Lower lobe of right lung (tissue), 2 donors: ENCODE measurements around the gene RSPH10B2. TPM values are rescaled to one million over a fixed set of nuclear protein-coding genes. Genes with fewer than 3 reads are reported as not detected.
A peak's percentile ranks its signal among the peaks of the same experiment; 100 is the strongest.
"Not testable (repeated sequence)": the region's sequence is repeated elsewhere in the genome, so short reads cannot be mapped to it uniquely, and the experiment has no call there.

Experiments
- ATAC-seq, 2 donors: fragments of 200-7000 bp; cut with Tn5 transposase; one replicate each; pipeline ENCODE4 v1.9.1; 2020 to 2022; ENCODE audit warnings: mild to moderate bottlenecking in 2 of 2, moderate library complexity in 2 of 2
- DNase-seq: peaks from one replicate; pipeline ENCODE4 v3.0.0-alpha.2; 2020
- H3K27ac ChIP-seq: fragments of 200-600 bp; one replicate; pipeline ENCODE4 v1.8.0; 2022
- H3K27me3 ChIP-seq: fragments of 200-600 bp; one replicate; pipeline ENCODE4 v1.8.0; 2022; ENCODE audit warnings: low read depth
- H3K36me3 ChIP-seq: fragments of 200-600 bp; one replicate; pipeline ENCODE4 v1.8.0; 2022; ENCODE audit warnings: mild to moderate bottlenecking
- H3K4me1 ChIP-seq: fragments of 200-600 bp; one replicate; pipeline ENCODE4 v1.8.0; 2022
- H3K4me3 ChIP-seq: fragments of 200-600 bp; one replicate; pipeline ENCODE4 v1.8.0; 2022; ENCODE audit warnings: mild to moderate bottlenecking
- H3K9me3 ChIP-seq: fragments of 200-600 bp; one replicate; pipeline ENCODE4 v1.8.0; 2022
- intact Hi-C: fragments of 100-400 bp; cut with DNase I; formaldehyde crosslinking; loops from one replicate; pipeline ENCODE4 v1.11.0; 2022
- long read RNA-seq: library from polyadenylated mRNA; unstranded; transcript quantifications from one replicate; pipeline ENCODE4 v2.0.0, GENCODE V29; 2021
- total RNA-seq: library from RNA; stranded (reverse); fragmentation: NEBNext Ultra II Directional; extraction: Animal tissue kit (Norgen Biotek cat#: 25700); gene quantifications from one replicate; pipeline ENCODE4 v1.2.1, GENCODE V29; 2021
- TF ChIP-seq, protein P1 (sequence below): fragments of 200-600 bp; IDR thresholded peaks from one replicate; pipeline ENCODE4 v1.8.0; 2022; ENCODE audit warnings: antibody characterized with exemption, mild to moderate bottlenecking
- donor health status: DM: no; HTN: yes; CAD: no; lungs with severe emphysema.

Gene RSPH10B2
- 4.8 TPM for total RNA-seq
- long read RNA-seq, partial matches to known transcripts, result 0 of 4 reads
- long read RNA-seq, other reads (novel, unspliced or antisense), result 4 of 4 reads

GRCh38 chr7:6753964-6754363 is at the start of gene RSPH10B2:
Gene RSPH10B2, plus strand, starts transcription at chr7:6754103. Its CDS starts 3,575 bp downstream, at chr7:6757678.
- H3K4me3 ChIP-seq, intact Hi-C loops, DNase-seq, H3K9me3 ChIP-seq, H3K4me1 ChIP-seq, H3K27ac ChIP-seq, H3K36me3 ChIP-seq, H3K27me3 ChIP-seq: not testable (repeated sequence)
- peak; percentile 61 to 67 for ATAC-seq

- Histone ChIP-seq H3K9me3 (peaks cover 5% of the 10 kb centered on the region), H3K4me1 (peaks cover 32% of the 10 kb centered on the region), H3K27me3 (no peaks in the 10 kb centered on the region), H3K36me3 (peaks cover 28% of the 10 kb centered on the region), H3K27ac (peak overlapping the region; percentile 91), H3K4me3 (peak overlapping the region; percentile 88)
- TF ChIP-seq, protein P1, sequence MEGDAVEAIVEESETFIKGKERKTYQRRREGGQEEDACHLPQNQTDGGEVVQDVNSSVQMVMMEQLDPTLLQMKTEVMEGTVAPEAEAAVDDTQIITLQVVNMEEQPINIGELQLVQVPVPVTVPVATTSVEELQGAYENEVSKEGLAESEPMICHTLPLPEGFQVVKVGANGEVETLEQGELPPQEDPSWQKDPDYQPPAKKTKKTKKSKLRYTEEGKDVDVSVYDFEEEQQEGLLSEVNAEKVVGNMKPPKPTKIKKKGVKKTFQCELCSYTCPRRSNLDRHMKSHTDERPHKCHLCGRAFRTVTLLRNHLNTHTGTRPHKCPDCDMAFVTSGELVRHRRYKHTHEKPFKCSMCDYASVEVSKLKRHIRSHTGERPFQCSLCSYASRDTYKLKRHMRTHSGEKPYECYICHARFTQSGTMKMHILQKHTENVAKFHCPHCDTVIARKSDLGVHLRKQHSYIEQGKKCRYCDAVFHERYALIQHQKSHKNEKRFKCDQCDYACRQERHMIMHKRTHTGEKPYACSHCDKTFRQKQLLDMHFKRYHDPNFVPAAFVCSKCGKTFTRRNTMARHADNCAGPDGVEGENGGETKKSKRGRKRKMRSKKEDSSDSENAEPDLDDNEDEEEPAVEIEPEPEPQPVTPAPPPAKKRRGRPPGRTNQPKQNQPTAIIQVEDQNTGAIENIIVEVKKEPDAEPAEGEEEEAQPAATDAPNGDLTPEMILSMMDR, result no peak
- intact Hi-C loops, result no loop called here
- DNase-seq (peak; percentile 54), ATAC-seq (peak; percentile 31 to 55)
Observed at GRCh38 chr7:6705959-6706665, 47.8 kb upstream of the RSPH10B2 start.

- DNase-seq (peak; percentile 99), ATAC-seq (peak; percentile 99 to 100)
- Histone ChIP-seq H3K27ac (peak within 1 kb of the TSS; percentile 91), H3K4me3 (peak within 1 kb of the TSS; percentile 88), H3K9me3 (no peaks in the 10 kb centered on the region), H3K4me1 (peaks cover 32% of the 10 kb centered on the region), H3K36me3 (peaks cover 23% of the 10 kb centered on the region), H3K27me3 (no peaks in the 10 kb centered on the region)
- TF ChIP-seq, protein P1, result no peak
- intact Hi-C loops, result no loop called here
Observed at GRCh38 chr7:6706666-6707407, 47.1 kb upstream of the RSPH10B2 start, which contains the start of gene ZNF12. Gene ZNF12, minus strand, starts transcription at chr7:6706947. Its CDS starts 1,774 bp downstream, at chr7:6705173.

DNA sequence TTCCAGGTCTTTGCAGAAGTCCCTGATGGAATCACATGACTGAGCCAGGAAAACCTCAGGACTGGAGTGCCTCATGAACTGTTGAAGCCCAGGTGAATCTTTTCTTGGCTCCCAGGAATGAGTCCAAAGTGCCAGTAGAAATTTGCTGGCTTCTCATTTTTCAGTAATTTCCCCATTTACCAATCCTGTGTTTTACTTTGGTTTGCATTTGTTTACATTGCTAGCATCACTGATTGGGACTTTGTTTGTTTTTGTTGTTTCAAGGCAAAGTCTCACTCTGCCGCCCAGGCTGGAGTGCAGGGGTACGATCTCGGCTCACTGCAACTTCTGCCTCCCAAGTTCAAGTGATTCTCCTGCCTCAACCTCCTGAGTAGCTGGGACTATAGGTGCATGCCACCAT is 45.6 kb upstream of the RSPH10B2 start:
- ATAC-seq, result no peak
- intact Hi-C loops, result no loop called here
- Histone ChIP-seq H3K27me3 (no peaks in the 10 kb centered on the region), H3K4me1 (peaks cover 28% of the 10 kb centered on the region), H3K9me3 (no peaks in the 10 kb centered on the region), H3K36me3 (peaks cover 19% of the 10 kb centered on the region), H3K4me3 (no peak overlapping the region), H3K27ac (no peak overlapping the region)
- TF ChIP-seq, protein P1, result no peak
- DNase-seq, result no peak

- intact Hi-C loops, result no loop called here
- Histone ChIP-seq H3K4me3 (no peak overlapping the region), H3K4me1 (peaks cover 17% of the 10 kb centered on the region), H3K27me3 (no peaks in the 10 kb centered on the region), H3K9me3 (no peaks in the 10 kb centered on the region), H3K27ac (no peak overlapping the region), H3K36me3 (peaks cover 4% of the 10 kb centered on the region)
- TF ChIP-seq, protein P1, result no peak
- no peak for DNase-seq
- ATAC-seq, result no peak
Observed at GRCh38 chr7:6709808-6710207, 44.1 kb upstream of the RSPH10B2 start.

- peaks cover 9% of the 10 kb centered on the region for H3K27me3 ChIP-seq
- H3K4me1 ChIP-seq, result no peaks in the 10 kb centered on the region
- TF ChIP-seq, protein P1, result no peak
- intact Hi-C loops, result no loop called here
- ATAC-seq (no peak), DNase-seq (no peak)
- no peaks in the 10 kb centered on the region for H3K36me3 ChIP-seq
- H3K4me3 ChIP-seq, result no peak overlapping the region
- H3K27ac ChIP-seq, result no peak overlapping the region
- H3K9me3 ChIP-seq, result no peaks in the 10 kb centered on the region
Observed at GRCh38 chr7:6714360-6714759, 39.5 kb upstream of the RSPH10B2 start.

- H3K27me3 ChIP-seq, H3K4me1 ChIP-seq, H3K27ac ChIP-seq, ATAC-seq, intact Hi-C loops, H3K4me3 ChIP-seq, DNase-seq, H3K36me3 ChIP-seq, H3K9me3 ChIP-seq: not testable (repeated sequence)
Observed at GRCh38 chr7:6715898-6716297, 38.0 kb upstream of the RSPH10B2 start.
